ENCODE measurements around the gene MRPL32.

The MRPL32 gene

GRCh38 chr7:42886129-42886528, 46.0 kb upstream of the MRPL32 start:
- H3K79me2 ChIP-seq (ENCODE audit: insufficient read depth, low read length): no peaks in the 10 kb centered on the region
- H3K27ac ChIP-seq (ENCODE audit: low read depth, low read length, poor library complexity, severe bottlenecking): no peak overlapping the region
- H3K4me3 ChIP-seq (ENCODE audit: low read depth, low read length, poor library complexity, severe bottlenecking): no peak overlapping the region
- H3K36me3 ChIP-seq (ENCODE audit: insufficient read depth, low read length): no peaks in the 10 kb centered on the region
- H3K27me3 ChIP-seq (ENCODE audit: insufficient read depth, low read length): 0 out of 2 replicates have a peak, but pooled peaks cover 11% of the 10 kb centered on the region
- no peak overlapping the region for H2AFZ ChIP-seq (ENCODE audit: low read length)
- H3K4me2 ChIP-seq (ENCODE audit: low read length): no peak overlapping the region
- no peaks in the 10 kb centered on the region for H3K9me2 ChIP-seq (ENCODE audit: low read depth, low read length)
- no peaks in the 10 kb centered on the region for H3K9me3 ChIP-seq (ENCODE audit: low read length)
- TF ChIP-seq CTCF (IDR thresholded peaks at IDR 0.05; ENCODE audit: low read length): peak; percentile 24; the same call in 1 of the 2 replicates
- no peak for TF ChIP-seq EZH2 (IDR thresholded peaks at IDR 0.05; ENCODE audit: borderline replicate concordance, low read length)
- no peaks in the 10 kb centered on the region for H4K20me1 ChIP-seq (ENCODE audit: insufficient read depth, low read length)
- H3K9ac ChIP-seq (ENCODE audit: low read length): no peak overlapping the region
- H3F3A ChIP-seq (ENCODE audit: insufficient read depth, low read length): no peaks in the 10 kb centered on the region
- peaks cover 15% of the 10 kb centered on the region for H3K4me1 ChIP-seq (ENCODE audit: insufficient read depth, low read length, severe bottlenecking)

GRCh38 chr7:42886893-42887505, 45.2 kb upstream of the MRPL32 start:
- TF ChIP-seq CTCF (IDR thresholded peaks at IDR 0.05; ENCODE audit: low read length): no peak
- no peak for TF ChIP-seq EZH2 (IDR thresholded peaks at IDR 0.05; ENCODE audit: borderline replicate concordance, low read length)
- Histone ChIP-seq H3K4me2 (ENCODE audit: low read length) (no peak overlapping the region), H3F3A (ENCODE audit: insufficient read depth, low read length) (no peaks in the 10 kb centered on the region), H3K27ac (ENCODE audit: low read depth, low read length, poor library complexity, severe bottlenecking) (no peak overlapping the region), H3K9ac (ENCODE audit: low read length) (no peak overlapping the region), H3K79me2 (ENCODE audit: insufficient read depth, low read length) (no peaks in the 10 kb centered on the region), H3K4me1 (ENCODE audit: insufficient read depth, low read length, severe bottlenecking) (peaks cover 15% of the 10 kb centered on the region), H3K27me3 (ENCODE audit: insufficient read depth, low read length) (0 out of 2 replicates have a peak, but pooled peaks cover 11% of the 10 kb centered on the region), H3K4me3 (ENCODE audit: low read depth, low read length, poor library complexity, severe bottlenecking) (no peak overlapping the region), H3K36me3 (ENCODE audit: insufficient read depth, low read length) (no peaks in the 10 kb centered on the region), H3K9me2 (ENCODE audit: low read depth, low read length) (no peaks in the 10 kb centered on the region), H3K9me3 (ENCODE audit: low read length) (no peaks in the 10 kb centered on the region), H4K20me1 (ENCODE audit: insufficient read depth, low read length) (no peaks in the 10 kb centered on the region), H2AFZ (ENCODE audit: low read length) (no peak overlapping the region)

- no peak for TF ChIP-seq EZH2 (IDR thresholded peaks at IDR 0.05; ENCODE audit: borderline replicate concordance, low read length)
- Histone ChIP-seq H3K27me3 (ENCODE audit: insufficient read depth, low read length) (0 out of 2 replicates have a peak, but pooled peaks cover 4% of the 10 kb centered on the region), H3F3A (ENCODE audit: insufficient read depth, low read length) (no peaks in the 10 kb centered on the region), H3K9me2 (ENCODE audit: low read depth, low read length) (no peaks in the 10 kb centered on the region), H3K4me3 (ENCODE audit: low read depth, low read length, poor library complexity, severe bottlenecking) (no peak overlapping the region), H3K4me2 (ENCODE audit: low read length) (no peak overlapping the region), H3K9me3 (ENCODE audit: low read length) (no peaks in the 10 kb centered on the region), H3K4me1 (ENCODE audit: insufficient read depth, low read length, severe bottlenecking) (peaks cover 5% of the 10 kb centered on the region), H3K36me3 (ENCODE audit: insufficient read depth, low read length) (no peaks in the 10 kb centered on the region), H3K27ac (ENCODE audit: low read depth, low read length, poor library complexity, severe bottlenecking) (no peak overlapping the region), H2AFZ (ENCODE audit: low read length) (no peak overlapping the region), H3K79me2 (ENCODE audit: insufficient read depth, low read length) (no peaks in the 10 kb centered on the region), H4K20me1 (ENCODE audit: insufficient read depth, low read length) (no peaks in the 10 kb centered on the region), H3K9ac (ENCODE audit: low read length) (no peak overlapping the region)
These were observed 38.6 kb upstream of the MRPL32 start for GRCh38 chr7:42893346-42894240.
